SK-N-SH (cell line): ENCODE data around the gene CFAP107. TPM values are rescaled to one million over a fixed set of nuclear protein-coding genes. Genes with fewer than 3 reads are reported as not detected.

Experiments used
- CTCF ChIA-PET: fragments of 300-600, 350-600 bp; formaldehyde crosslinking; extraction: SDS; loops from one replicate; lab custom pipeline; 2021; lab: Yijun Ruan, JAX
- POLR2A ChIA-PET: fragments of 350-600 bp; sonication (Branson Sonifier 250); formaldehyde crosslinking; extraction: SDS; loops from one replicate; lab custom pipeline; 2020; ENCODE audit warnings: antibody characterized with exemption, inconsistent platforms; lab: Yijun Ruan, JAX
- DNase-seq: peaks from one replicate; pipeline ENCODE4 v3.0.0; 2012
- H2AFZ ChIP-seq: fragments of 200-600 bp; sonication (generic); 2 replicates; pipeline ENCODE4 v1.8.1; 2016; ENCODE audit warnings: antibody characterized with exemption, mild to moderate bottlenecking, low read depth
- H3F3A ChIP-seq: fragments of 200-600 bp; sonication (generic); replicated peaks from 2 replicates; pipeline ENCODE3; 2016; ENCODE audit warnings: antibody characterized with exemption, mild to moderate bottlenecking; ENCODE audit not compliant: insufficient read depth
- H3K27ac ChIP-seq, 2 experiments: fragments of 200-500 bp in 1 of 2; fragments of 200-600 bp in 1 of 2; sonication (Bioruptor generic) in 1 of 2; sonication (generic), shearing (Covaris generic) in 1 of 2; 2 replicates each; pipeline versions ENCODE4 v1.5.1 to v1.6.1; 2014 to 2016; ENCODE audit warnings: low read depth in 2 of 2, inconsistent platforms in 1 of 2, low read length in 1 of 2, mild to moderate bottlenecking in 1 of 2, mixed read lengths in 1 of 2
- H3K27me3 ChIP-seq: fragments of 200-600 bp; sonication (generic), shearing (Covaris generic); 2 replicates; pipeline ENCODE4 v1.6.1; 2016; ENCODE audit warnings: mixed run types; ENCODE audit not compliant: insufficient read depth
- H3K36me3 ChIP-seq, 2 experiments: fragments of 200-500 bp in 1 of 2; fragments of 200-600 bp in 1 of 2; sonication (Bioruptor generic) in 1 of 2; sonication (generic) in 1 of 2; replicated peaks in 1 of 2; 2 replicates each; pipeline versions ENCODE3 to v1.5.1; 2014 to 2016; ENCODE audit warnings: low read length in 1 of 2, mild to moderate bottlenecking in 1 of 2; ENCODE audit not compliant: insufficient read depth in 2 of 2, control insufficient read depth in 1 of 2
- H3K4me1 ChIP-seq, 2 experiments: fragments of 200-500 bp in 1 of 2; fragments of 200-600 bp in 1 of 2; sonication (Bioruptor generic) in 1 of 2; sonication (generic), shearing (Covaris generic) in 1 of 2; 2 replicates each; pipeline versions ENCODE4 v1.5.1 to v1.6.1; 2014 to 2016; ENCODE audit warnings: low read depth in 1 of 2, low read length in 1 of 2, mixed run types in 1 of 2; ENCODE audit not compliant: insufficient read depth in 2 of 2, control insufficient read depth in 1 of 2
- H3K4me2 ChIP-seq: fragments of 200-600 bp; sonication (generic), shearing (Covaris generic); 2 replicates; pipeline ENCODE4 v1.6.1; 2017; ENCODE audit warnings: mixed run types
- H3K4me3 ChIP-seq, 2 experiments: fragments of 200-500 bp in 1 of 2; fragments of 200-600 bp in 1 of 2; sonication (Bioruptor generic) in 1 of 2; sonication (generic), shearing (Covaris generic) in 1 of 2; 2 replicates each; pipeline versions ENCODE4 v1.5.1 to v1.8.1; 2014 to 2016; ENCODE audit warnings: low read depth in 2 of 2, inconsistent platforms in 1 of 2, low read length in 1 of 2, mild to moderate bottlenecking in 1 of 2, mixed read lengths in 1 of 2, moderate library complexity in 1 of 2
- H3K79me2 ChIP-seq: fragments of 200-600 bp; sonication (generic); 2 replicates; pipeline ENCODE4 v1.8.1; 2017; ENCODE audit warnings: mild to moderate bottlenecking; ENCODE audit not compliant: insufficient read depth
- H3K9ac ChIP-seq: fragments of 200-600 bp; sonication (generic); 2 replicates; pipeline ENCODE4 v1.6.1; 2017; ENCODE audit warnings: mixed run types
- H3K9me2 ChIP-seq: fragments of 200-600 bp; sonication (generic); 2 replicates; pipeline ENCODE4 v1.6.1; 2017; ENCODE audit warnings: mixed run types
- H3K9me3 ChIP-seq: fragments of 200-600 bp; sonication (generic); 2 replicates; pipeline ENCODE4 v1.6.1; 2017; ENCODE audit warnings: mixed run types, mild to moderate bottlenecking, moderate library complexity
- H4K20me1 ChIP-seq: fragments of 200-600 bp; sonication (generic); 2 replicates; pipeline ENCODE4 v1.6.1; 2017; ENCODE audit warnings: mild to moderate bottlenecking, mixed run types; ENCODE audit not compliant: insufficient read depth
- EZH2phosphoT487 ChIP-seq: fragments of 200-600 bp; sonication (generic); IDR thresholded peaks from 2 replicates; pipeline ENCODE4 v1.6.1; 2017; ENCODE audit warnings: low read depth, mixed run types, mild to moderate bottlenecking, antibody characterized with exemption, moderate library complexity, borderline replicate concordance
- FOSL2 ChIP-seq: IDR thresholded peaks from 2 replicates; pipeline ENCODE4 v1.4.0; 2012; ENCODE audit warnings: low read depth, mild to moderate bottlenecking, moderate library complexity, borderline replicate concordance
- FOXJ3 ChIP-seq: sonication (generic); formaldehyde crosslinking; IDR thresholded peaks from 2 replicates; pipeline ENCODE4 v1.5.1; 2020; ENCODE audit warnings: mild to moderate bottlenecking, missing genetic modification reagents
- FOXM1 ChIP-seq: IDR thresholded peaks from 2 replicates; pipeline ENCODE4 v1.4.0; 2012; ENCODE audit warnings: low read depth, mild to moderate bottlenecking
- GABPA ChIP-seq: IDR thresholded peaks from 2 replicates; pipeline ENCODE4 v1.4.0; 2012; ENCODE audit warnings: low read depth, mild to moderate bottlenecking
- IRF3 ChIP-seq: fragments of 150-350 bp; IDR thresholded peaks from 2 replicates; pipeline ENCODE4 v1.6.1; 2016; ENCODE audit warnings: mild to moderate bottlenecking, low read depth, low read length
- MAX ChIP-seq: IDR thresholded peaks from 2 replicates; pipeline ENCODE4 v1.4.0; 2012; ENCODE audit warnings: low read depth
- MEF2A ChIP-seq: IDR thresholded peaks from 2 replicates; pipeline ENCODE4 v1.4.0; 2012; ENCODE audit warnings: low read depth, borderline replicate concordance
- MXI1 ChIP-seq: IDR thresholded peaks from 2 replicates; pipeline ENCODE4 v1.6.1; 2012; ENCODE audit warnings: mild to moderate bottlenecking, low read depth, low read length, improper control_type of control experiment
- PBX3 ChIP-seq: IDR thresholded peaks from 2 replicates; pipeline ENCODE4; 2012
- POLR2AphosphoS5 ChIP-seq: IDR thresholded peaks from 2 replicates; pipeline ENCODE4 v1.6.1; 2012; ENCODE audit warnings: low read depth, low read length
- RCOR1 ChIP-seq: fragments of 150-350 bp; IDR thresholded peaks from 2 replicates; pipeline ENCODE4 v1.6.1; 2017; ENCODE audit warnings: antibody characterized with exemption, low read length
- REST ChIP-seq: IDR thresholded peaks from 2 replicates; pipeline ENCODE4 v1.6.1; 2012; ENCODE audit warnings: mild to moderate bottlenecking, low read depth, low read length, moderate library complexity
- RFX5 ChIP-seq: IDR thresholded peaks from 2 replicates; pipeline ENCODE4 v1.6.1; 2012; ENCODE audit warnings: mild to moderate bottlenecking, improper control_type of control experiment, low read length
- SIN3A ChIP-seq: IDR thresholded peaks from 2 replicates; pipeline ENCODE4 v1.6.1; 2012; ENCODE audit warnings: low read depth, mild to moderate bottlenecking, low read length, moderate library complexity, borderline replicate concordance
- SMC3 ChIP-seq: IDR thresholded peaks from 2 replicates; pipeline ENCODE4 v1.6.1; 2012; ENCODE audit warnings: low read depth, low read length, improper control_type of control experiment
- TCF12 ChIP-seq: IDR thresholded peaks from 2 replicates; pipeline ENCODE4 v1.4.0; 2012
- ZBTB33 ChIP-seq: IDR thresholded peaks from 2 replicates; pipeline ENCODE4 v1.4.0; 2012; ENCODE audit warnings: low read depth, borderline replicate concordance
- WGBS: methylation state at CpG from one replicate; pipeline ENCODE4 v1.1.6; 2017; ENCODE audit warnings: low lambda C conversion rate; 5-methylcytosine and 5-hydroxymethylcytosine counted together
- polyA plus RNA-seq, 3 experiments: library from polyadenylated mRNA; depleted of rRNA; stranded (reverse); fragments of >200 nt; gene quantifications; 2 replicates each; pipeline ENCODE4 v1.2.3, GENCODE V29; 2012

CFAP107 gene
- polyA plus RNA-seq, 1 of the 3 experiments (the other 2 are of a cell fraction), result not detected

- Histone ChIP-seq H3K9me2 (no peaks in the 10 kb centered on the region), H3K27me3 (no peaks in the 10 kb centered on the region; the same call in 1 of the 2 replicates), H3K9ac (no peak overlapping the region), H2AFZ (no peak overlapping the region), H3K79me2 (no peaks in the 10 kb centered on the region), H3K4me1 (no peaks in the 10 kb centered on the region), H3K27ac (no peak overlapping the region), H3K9me3 (no peaks in the 10 kb centered on the region), H3K4me3 (no peak overlapping the region), H4K20me1 (no peaks in the 10 kb centered on the region), H3K4me2 (no peak overlapping the region), H3K36me3 (no peaks in the 10 kb centered on the region), H3F3A (no peaks in the 10 kb centered on the region)
- POLR2A ChIA-PET, result no interaction called here
- 0% methylated on average over 3 of the region's 3 CpGs for WGBS
- no peak for DNase-seq
- CTCF ChIA-PET, result interaction anchor here (1.4 kb wide), 1 partner anchor 11 kb away, joined by 3 read pairs; no protein-coding TSS in a partner anchor
- TF ChIP-seq FOXM1 (no peak), RFX5 (no peak), RCOR1 (no peak), PBX3 (no peak), MEF2A (no peak), EZH2phosphoT487 (no peak), SMC3 (no peak), TCF12 (no peak), FOSL2 (no peak), FOXJ3 (CRISPR knock-in tag) (no peak), MXI1 (no peak), GABPA (no peak), IRF3 (no peak), POLR2AphosphoS5 (no peak), ZBTB33 (no peak), SIN3A (no peak), REST (no peak), MAX (no peak)
Measured at GRCh38 chr1:12706061-12706460, 39.9 kb upstream of the CFAP107 start.
